NCI-H146 treated with DMSO at 0.1 percent for 48 hours (cell line): ENCODE measurements around the gene ALK.

Experiments used
- DNase-seq: peaks from one replicate; lab custom pipeline; 2025; ENCODE audit not compliant: unreplicated experiment; lab: John Stamatoyannopoulos, UW

ALK gene

DNA sequence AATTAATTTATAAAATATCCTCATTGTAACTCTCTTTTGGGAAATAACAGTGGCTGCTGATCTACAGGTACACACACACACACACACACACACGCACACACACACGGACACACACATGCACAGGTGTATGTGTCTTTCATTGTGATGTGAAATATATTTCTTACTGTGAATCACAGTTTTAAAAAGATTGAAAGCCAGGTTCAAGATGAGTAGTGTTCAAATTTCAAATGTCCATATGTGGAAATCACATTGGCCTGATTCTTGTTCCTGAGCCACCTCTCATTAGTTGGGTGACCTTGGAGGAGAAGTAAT is 372.4 kb downstream of the ALK start:
- no peak for DNase-seq

DNA sequence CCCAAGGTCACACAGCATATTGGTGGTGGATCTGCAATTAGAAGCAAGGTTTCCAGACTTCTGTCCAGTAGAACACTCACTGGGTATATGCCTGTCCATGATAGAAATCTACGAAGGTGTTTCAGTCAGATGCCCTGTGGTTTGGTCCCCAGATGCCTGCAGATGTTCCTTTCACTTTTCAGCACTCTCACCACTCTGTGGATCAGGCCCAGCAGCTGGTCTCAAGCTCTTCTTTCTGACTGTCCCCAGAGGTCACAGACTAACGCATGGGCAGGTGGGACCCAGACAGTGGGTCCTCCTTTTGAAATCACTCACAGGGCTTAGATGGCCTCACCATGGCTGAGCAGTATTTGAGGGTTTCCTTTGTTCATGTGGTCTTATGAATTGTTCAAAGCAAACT is 376.5 kb downstream of the ALK start:
- no peak for DNase-seq

DNA sequence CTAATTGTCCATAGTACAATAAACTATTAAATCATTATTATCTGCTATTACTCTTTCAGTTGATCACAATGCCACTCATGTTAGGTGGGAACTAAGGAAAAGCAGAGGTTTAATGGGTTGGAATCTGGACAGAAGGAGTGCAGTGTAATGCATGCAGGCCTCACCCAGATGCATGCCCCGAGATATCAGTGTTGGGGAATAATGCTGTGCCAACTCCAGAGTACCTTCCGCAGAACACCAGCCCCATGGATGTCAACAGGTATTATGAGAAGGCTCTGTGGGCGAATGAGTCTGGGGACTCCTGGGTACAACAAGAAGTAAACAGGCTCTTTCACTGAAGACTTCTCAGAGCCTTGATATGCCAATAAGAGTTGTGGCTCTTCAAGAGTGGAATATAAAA is 377.4 kb downstream of the ALK start:
- DNase-seq = no peak

DNA sequence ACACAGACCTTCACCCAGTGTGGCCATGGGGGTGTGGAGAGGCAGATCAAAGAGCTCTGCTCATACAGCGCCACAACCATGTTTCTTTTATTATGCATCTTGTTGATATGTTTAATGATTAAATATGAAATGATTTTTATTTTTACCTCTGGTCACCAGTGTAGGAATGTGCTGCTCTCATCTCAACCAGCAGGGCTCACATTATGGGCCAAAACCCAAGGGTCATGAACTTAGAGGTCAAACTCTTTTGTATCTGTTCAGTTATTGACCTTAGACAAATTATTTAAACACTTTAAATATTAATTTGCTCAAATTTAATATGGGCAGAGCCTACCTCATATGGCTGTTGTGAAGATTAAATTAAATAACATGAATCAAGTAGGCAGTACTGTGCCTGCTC is 386.2 kb downstream of the ALK start:
- no peak for DNase-seq

DNA sequence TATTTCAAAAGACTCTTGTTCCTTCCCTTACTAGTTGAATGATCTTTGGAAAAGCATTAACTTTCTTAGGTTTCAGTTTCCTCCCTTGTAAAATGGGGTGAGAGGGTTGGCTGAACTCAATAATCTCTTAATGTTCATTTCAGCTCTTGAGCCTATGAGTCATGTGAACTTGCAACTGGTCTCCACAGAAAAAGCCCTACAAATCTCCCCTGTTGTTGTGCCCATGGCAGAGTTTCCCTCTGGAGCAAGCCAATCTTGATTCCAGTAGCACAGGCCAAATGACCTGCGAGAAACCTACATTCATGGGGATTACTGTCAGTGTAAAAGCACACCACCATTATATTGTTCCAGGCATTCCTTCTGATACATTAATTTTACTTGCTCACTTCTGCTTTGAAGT is 388.9 kb downstream of the ALK start:
- no peak for DNase-seq

DNA sequence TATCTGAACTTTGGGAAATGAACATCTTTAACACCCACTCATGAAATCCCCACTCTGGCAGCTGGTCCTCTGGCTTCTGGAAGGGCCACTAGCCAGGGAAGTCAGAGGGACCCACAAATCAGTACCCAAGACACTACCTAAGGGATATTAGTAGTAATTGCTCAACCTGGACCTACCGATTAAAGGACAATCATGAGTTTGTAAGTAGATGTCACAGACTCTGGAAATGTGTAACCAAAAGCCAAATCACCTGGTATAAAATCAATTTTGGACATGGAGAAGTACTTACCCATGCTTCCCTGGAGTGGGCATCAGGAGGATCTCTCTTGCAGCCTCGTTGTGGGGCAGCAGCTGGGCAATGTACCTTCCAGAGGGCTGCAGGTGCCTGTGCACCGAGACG is 389.8 kb downstream of the ALK start:
- DNase-seq = no peak

DNA sequence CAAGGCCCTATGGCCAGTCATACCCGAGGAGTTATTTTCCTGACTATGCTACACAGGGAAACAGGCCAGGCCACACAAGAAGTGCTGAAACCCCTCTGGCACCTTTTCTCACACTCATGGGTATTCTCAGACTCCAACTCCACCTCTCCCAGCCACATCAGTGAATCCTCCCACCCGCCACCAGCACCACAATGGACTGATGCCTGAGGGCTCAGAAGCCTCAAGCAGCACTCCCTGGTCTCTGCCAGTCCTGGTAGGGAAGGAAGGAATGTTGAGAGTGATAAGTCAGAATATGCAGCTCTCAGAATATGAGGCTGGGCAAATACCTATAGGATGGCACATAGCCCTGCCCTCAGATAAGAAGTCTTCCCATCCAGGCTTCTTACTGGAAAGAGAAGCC is 391.1 kb downstream of the ALK start:
- no peak for DNase-seq

DNA sequence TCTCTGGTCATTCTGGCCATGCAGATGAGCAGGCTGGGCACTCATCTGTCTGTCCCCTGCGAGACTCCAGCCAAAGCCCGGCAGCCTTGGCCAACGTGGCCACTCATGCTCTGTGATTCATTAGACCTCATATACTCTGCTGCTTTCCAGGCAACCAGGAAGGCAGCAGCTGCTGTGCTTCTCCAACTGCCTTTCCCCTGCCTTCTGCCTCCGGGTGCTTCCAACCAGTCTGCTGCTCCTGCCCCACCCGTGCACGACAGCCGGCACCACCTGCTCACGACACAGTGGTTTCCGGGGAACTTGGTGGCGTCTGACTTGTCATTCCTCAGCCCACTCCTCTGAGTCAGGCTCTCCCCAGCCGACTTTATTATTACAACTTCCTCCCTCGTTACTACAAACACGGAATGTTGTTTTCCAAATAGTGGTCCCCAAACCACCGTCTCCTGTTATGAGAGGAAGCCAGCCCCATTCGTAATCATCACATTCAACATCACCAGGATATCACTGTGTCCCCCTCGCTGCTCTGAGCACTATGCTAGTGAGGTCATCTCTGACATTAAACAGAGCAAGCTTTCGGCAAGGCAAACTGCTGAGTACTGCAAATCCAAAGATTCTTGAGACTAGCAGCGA is 392.4 kb downstream of the ALK start:
- DNase-seq = no peak

DNA sequence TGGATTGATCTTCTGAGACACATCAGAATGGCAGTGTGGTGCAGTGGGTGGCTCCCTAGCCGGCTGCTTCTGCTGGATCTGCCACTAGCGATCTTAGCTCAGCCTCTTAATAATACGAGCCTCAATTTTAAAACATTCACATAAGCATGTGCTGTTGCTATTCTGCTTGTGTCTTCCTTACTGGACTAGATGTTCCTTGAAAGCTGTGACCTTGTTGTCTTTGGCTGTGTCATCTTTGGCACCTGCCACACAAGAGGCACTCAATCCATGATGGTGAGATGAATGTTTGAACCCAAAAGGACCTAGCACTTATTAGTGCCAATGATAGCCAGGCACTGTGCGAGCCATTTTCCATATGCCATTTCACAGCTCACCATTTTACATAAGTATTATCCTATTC is 393.0 kb downstream of the ALK start:
- no peak for DNase-seq

DNA sequence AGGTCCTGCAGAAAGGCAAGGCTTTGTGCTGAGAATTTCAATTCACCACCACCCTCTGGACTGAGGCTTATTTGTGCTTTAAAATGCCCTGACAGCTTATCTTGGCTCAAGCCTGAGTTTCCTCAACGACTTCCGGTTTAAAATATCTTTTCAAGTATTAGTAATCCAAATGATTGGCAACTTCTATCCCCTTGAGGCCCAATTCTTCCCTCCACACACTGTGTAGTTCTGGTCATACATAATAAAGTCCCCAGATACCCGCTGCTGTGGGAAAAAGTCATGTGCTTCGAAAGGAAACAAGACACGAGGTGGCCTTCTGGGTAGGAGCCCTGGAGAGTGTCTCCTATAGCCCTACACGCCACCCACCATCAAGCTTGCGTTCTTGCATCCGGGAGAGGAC is 393.4 kb downstream of the ALK start:
- no peak for DNase-seq

DNA sequence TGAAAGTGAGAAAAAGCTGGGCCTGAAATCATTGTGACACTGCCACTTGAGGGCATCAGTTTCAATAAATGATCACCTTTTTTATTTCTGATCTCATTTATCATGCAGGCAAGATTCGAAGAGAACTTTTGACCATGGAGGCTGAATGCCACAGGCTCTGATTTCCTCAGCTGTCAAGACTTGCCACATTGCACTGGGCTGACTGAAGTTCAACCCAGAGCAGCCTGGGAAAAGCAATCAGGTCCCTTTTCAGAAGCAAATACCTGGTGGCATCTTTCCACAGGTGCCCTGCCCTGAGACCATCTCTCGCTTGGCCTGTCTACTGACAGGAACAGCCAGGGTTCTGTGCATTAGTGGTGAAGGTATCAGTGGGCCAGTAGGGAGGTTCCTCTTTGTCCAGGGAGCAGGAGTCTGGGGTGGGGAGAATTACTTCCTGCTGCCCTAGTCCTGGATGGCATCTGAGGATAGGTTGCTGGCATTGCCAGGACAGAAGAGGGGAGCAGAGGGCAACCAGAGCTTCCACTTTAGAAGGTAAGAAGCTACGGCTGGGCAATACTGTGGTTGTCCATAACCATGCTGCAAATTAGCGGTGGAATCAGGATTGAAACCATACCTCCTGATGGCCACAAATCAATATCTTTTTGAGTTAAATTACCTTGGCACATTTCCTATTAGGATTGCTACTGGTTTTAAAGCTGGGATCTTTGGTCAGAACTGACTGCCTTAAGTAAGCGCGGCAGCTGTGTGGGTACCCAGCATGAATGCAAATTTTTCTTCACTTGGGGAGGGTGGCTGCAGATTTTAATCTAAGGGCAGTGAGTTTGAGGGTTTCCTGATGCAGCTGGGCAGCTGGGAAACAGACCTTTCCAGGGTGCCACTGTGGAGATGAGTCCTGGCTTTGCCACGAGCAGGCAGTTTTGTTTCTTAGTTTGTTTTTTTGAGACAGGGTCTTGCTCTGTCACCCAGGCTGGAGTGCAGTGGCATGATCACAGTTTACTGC is 394.5 kb downstream of the ALK start:
- DNase-seq = no peak

DNA sequence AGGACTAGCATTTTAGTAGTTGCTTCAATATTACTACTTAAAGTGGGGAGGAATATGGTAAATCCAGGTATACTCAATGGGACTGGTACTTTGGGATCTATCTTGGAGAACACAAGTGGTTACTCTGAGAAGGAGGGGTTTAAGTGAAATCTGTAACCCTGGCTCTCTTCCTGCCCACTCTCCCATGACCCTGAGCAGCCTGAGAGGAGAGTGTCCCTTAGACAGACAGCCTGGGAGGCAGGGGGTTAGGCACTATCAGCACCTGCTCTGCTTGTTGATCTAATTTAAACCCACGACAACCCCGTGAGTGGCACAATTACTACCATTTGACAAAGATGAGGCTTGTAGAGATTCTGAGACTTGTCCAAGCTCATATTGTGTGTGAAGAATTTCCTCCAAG is 395.5 kb downstream of the ALK start:
- no peak for DNase-seq

DNA sequence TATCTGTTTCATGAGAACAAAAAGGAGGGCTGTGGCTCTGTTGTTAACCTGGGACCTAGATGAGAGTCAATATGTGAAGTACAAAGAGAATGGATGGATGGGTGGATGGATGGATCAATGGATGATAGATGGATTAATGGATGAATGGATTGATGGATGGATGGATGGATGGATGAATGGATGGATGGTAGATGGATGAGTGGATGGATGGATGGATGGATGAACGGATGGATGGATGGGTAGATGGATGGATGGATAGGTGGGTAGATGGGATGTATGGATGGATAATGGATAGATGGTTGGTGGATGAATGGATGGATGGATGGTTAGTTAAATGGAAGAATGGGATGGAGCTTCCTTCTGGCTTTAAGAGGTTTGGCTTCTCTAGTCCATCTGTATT is 396.7 kb downstream of the ALK start:
- no peak for DNase-seq

DNA sequence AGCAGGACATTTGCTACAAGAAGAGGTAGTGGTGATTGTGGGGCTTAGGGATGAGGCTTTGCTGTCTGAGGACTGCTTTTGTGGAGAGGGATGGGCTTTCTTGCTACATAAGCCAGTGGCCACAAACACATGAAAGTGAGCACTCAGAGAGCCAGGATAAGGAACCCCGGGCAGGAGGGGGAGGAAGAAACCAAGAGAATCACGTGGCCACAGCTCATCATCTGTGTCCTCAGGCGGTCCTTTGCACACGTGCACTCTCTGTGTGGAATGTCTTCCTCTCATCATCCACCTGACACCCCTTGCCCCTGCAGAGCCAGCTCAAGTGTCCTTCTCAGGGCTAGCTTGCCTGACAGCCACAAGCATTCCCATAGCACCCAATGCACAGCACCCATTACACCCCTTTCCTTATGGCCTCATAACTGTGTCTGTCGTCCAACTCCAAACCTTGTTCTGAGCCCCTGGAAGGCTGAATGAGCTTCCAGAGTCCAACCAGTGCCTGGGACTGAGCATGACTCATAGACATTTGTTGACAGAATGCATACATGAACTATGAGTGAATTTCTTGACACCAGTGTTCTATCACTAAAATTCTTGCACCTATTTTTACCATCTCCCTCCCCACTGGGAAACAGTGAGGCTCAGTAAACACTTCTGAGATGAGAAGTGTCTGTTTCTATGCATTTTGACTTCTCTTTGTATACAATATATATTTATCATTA is 398.3 kb downstream of the ALK start:
- no peak for DNase-seq

DNA sequence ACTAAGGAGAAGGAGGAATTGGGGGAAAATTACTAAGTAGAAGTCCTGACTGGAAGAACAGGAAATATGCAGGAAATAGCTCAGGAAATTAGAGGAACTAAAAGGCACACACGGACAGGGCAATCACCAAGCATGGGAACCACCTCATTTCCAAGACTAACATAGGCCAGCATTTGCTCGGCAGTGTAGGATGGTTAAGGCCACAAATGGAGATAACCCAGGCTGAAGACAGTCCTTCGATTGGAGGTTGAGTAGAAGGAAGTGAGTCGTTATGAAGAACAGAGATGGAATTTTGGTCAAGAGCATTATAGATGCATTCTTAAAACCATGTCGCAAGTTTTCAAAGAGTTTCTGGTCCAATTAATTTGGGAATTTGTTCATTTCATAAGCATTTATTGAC is 401.4 kb downstream of the ALK start:
- no peak for DNase-seq

DNA sequence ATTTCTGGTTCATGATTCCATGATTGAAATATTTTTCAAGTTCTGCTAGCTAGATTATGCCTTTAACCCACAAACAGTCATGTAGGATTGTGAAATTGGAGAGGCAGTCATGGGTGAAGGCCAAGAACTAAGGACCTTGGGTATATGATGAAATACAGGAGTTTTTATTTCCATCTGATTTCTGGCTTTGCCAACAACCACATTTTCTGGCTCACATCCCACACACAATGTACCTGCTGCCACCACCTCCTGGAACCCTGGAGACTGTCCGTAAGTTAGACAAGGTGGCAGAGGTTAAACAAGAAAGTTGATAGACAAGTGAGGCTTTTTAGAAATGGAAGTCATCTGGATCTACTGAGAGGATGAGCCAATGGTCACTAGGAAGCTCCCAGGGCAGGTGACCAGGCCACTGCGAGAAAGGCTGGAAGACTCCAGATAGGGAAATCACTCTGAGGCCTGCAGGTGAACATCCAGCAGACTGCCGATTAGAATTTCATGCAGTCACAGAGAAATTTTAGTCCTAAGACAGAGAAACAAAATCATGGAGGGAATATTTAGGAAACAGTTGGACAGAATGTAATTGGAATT is 402.0 kb downstream of the ALK start:
- no peak for DNase-seq

DNA sequence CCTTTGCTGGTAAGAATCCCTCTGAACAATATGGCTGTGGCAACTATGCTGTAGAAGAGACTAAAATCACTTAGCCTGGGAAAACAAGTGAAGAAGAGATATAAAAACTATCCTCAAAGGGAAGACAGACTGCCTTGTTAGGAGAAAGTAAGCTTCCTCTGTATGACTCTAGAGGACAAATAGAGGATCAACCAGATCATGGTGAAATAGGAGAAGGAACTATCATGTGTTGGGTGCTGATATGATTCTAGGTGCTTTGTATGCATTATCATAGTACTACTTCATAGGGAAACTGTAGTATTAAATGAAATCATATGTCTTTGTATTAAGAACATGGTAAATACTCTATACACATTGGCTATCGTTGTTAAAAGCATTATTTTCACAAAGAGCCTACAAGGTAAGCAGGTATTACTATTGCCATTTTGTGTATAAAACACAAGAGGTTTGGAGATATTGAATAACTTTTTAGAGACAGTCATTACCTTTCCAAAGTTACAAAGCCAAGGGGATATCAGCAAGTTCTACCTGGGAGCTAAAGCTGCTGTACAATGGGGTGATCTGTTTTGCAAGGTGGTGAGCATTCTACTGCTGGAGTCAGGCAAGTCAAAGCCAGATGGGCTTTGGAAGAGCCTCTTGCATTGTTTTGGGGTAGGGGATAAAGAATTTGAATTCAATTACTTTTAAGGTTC is 402.6 kb downstream of the ALK start:
- no peak for DNase-seq

DNA sequence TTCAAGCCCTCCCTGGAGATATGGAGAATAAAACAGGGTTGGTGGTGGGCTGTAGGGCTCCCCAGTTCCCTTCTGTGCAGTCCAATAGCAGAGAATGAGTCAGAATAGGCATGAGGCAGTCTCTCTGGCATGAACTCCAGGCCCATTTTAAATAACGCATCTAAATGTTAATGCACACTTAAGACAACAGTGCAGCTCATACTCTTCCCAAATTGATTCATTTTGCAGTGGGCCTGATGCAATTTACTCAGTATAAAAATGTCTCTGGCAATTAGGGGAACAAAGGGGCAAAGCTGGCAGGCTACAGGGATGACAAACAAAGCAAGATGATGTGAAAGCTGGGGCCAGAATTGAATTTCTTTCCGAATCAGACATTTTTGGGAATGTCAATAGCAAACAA is 403.4 kb downstream of the ALK start:
- no peak for DNase-seq

DNA sequence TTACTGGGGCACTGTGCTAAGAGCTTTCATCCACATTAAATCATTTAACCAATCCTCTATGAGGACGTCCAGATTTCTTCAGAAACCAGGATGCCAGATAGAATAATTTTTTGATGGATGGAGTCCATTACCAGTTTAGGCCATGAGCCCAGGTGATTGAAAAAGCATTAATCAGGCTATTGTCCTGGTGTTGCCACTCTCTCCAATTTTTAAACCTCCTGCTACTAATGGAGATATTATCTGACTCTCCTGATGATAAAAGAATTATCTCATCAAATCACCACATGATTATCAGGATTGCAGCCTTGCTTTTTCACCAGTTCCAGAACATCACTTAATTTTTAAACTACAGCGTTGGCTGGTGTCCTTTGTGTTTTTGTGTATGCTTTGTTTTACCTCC is 404.0 kb downstream of the ALK start:
- no peak for DNase-seq

DNA sequence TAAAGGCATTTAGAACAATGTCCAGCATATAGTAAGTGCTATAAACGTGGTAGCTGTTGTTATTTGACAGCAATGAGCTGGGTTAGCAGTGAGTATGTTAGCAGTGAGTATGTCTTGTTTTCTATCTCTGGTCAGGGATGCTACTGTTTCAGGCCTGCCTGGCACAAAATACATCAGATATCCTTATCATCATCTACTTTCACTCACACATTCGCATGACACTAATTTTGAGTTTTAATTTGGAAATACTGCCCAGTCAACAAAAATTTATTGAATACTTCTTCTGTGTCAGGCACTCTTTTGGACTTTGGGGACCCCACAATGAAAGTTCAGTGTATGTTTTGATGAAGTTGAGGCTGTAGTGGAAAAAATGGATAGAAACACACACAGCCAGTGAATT is 404.6 kb downstream of the ALK start:
- no peak for DNase-seq

DNA sequence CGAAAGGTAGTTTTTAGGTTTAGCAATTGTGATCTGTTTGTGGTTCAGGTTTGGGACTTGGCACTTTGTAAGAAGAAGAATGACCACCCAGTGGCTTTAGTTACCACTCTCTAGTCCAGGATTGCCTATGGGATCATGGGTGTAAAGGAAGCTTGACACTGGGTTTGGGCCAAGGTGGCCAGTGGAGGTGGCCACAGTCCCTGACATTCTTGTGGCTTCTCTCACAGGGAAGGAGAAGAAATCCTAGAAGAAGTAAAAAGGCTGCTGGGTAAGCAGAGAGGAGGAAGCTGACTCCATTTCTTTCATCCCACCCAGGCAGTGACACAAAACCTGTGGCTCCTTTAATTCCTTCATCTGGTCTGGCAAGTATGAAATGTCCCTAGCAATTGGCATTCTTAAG is 411.5 kb downstream of the ALK start:
- DNase-seq = no peak
